SK-N-SH (cell line): ENCODE results near the gene AZIN2. TPM values are rescaled to one million over a fixed set of nuclear protein-coding genes. Genes with fewer than 3 reads are reported as not detected.
A peak's percentile ranks its signal among the peaks of the same experiment; 100 is the strongest.

Experiments
- CTCF ChIA-PET: fragments of 300-600, 350-600 bp; formaldehyde crosslinking; extraction: SDS; loops from one replicate; lab custom pipeline; 2021; lab: Yijun Ruan, JAX
- POLR2A ChIA-PET: fragments of 350-600 bp; sonication (Branson Sonifier 250); formaldehyde crosslinking; extraction: SDS; loops from one replicate; lab custom pipeline; 2020; ENCODE audit warnings: antibody characterized with exemption, inconsistent platforms; lab: Yijun Ruan, JAX
- DNase-seq: peaks from one replicate; pipeline ENCODE4 v3.0.0; 2012
- H2AFZ ChIP-seq: fragments of 200-600 bp; sonication (generic); 2 replicates; pipeline ENCODE4 v1.8.1; 2016; ENCODE audit warnings: antibody characterized with exemption, mild to moderate bottlenecking, low read depth
- H3F3A ChIP-seq: fragments of 200-600 bp; sonication (generic); replicated peaks from 2 replicates; pipeline ENCODE3; 2016; ENCODE audit warnings: antibody characterized with exemption, mild to moderate bottlenecking; ENCODE audit not compliant: insufficient read depth
- H3K27ac ChIP-seq, 2 experiments: fragments of 200-500 bp in 1 of 2; fragments of 200-600 bp in 1 of 2; sonication (Bioruptor generic) in 1 of 2; sonication (generic), shearing (Covaris generic) in 1 of 2; 2 replicates each; pipeline versions ENCODE4 v1.5.1 to v1.6.1; 2014 to 2016; ENCODE audit warnings: low read depth in 2 of 2, inconsistent platforms in 1 of 2, low read length in 1 of 2, mild to moderate bottlenecking in 1 of 2, mixed read lengths in 1 of 2
- H3K27me3 ChIP-seq: fragments of 200-600 bp; sonication (generic), shearing (Covaris generic); 2 replicates; pipeline ENCODE4 v1.6.1; 2016; ENCODE audit warnings: mixed run types; ENCODE audit not compliant: insufficient read depth
- H3K36me3 ChIP-seq, 2 experiments: fragments of 200-500 bp in 1 of 2; fragments of 200-600 bp in 1 of 2; sonication (Bioruptor generic) in 1 of 2; sonication (generic) in 1 of 2; replicated peaks in 1 of 2; 2 replicates each; pipeline versions ENCODE3 to v1.5.1; 2014 to 2016; ENCODE audit warnings: low read length in 1 of 2, mild to moderate bottlenecking in 1 of 2; ENCODE audit not compliant: insufficient read depth in 2 of 2, control insufficient read depth in 1 of 2
- H3K4me1 ChIP-seq, 2 experiments: fragments of 200-500 bp in 1 of 2; fragments of 200-600 bp in 1 of 2; sonication (Bioruptor generic) in 1 of 2; sonication (generic), shearing (Covaris generic) in 1 of 2; 2 replicates each; pipeline versions ENCODE4 v1.5.1 to v1.6.1; 2014 to 2016; ENCODE audit warnings: low read depth in 1 of 2, low read length in 1 of 2, mixed run types in 1 of 2; ENCODE audit not compliant: insufficient read depth in 2 of 2, control insufficient read depth in 1 of 2
- H3K4me2 ChIP-seq: fragments of 200-600 bp; sonication (generic), shearing (Covaris generic); 2 replicates; pipeline ENCODE4 v1.6.1; 2017; ENCODE audit warnings: mixed run types
- H3K4me3 ChIP-seq, 2 experiments: fragments of 200-500 bp in 1 of 2; fragments of 200-600 bp in 1 of 2; sonication (Bioruptor generic) in 1 of 2; sonication (generic), shearing (Covaris generic) in 1 of 2; 2 replicates each; pipeline versions ENCODE4 v1.5.1 to v1.8.1; 2014 to 2016; ENCODE audit warnings: low read depth in 2 of 2, inconsistent platforms in 1 of 2, low read length in 1 of 2, mild to moderate bottlenecking in 1 of 2, mixed read lengths in 1 of 2, moderate library complexity in 1 of 2
- H3K79me2 ChIP-seq: fragments of 200-600 bp; sonication (generic); 2 replicates; pipeline ENCODE4 v1.8.1; 2017; ENCODE audit warnings: mild to moderate bottlenecking; ENCODE audit not compliant: insufficient read depth
- H3K9ac ChIP-seq: fragments of 200-600 bp; sonication (generic); 2 replicates; pipeline ENCODE4 v1.6.1; 2017; ENCODE audit warnings: mixed run types
- H3K9me2 ChIP-seq: fragments of 200-600 bp; sonication (generic); 2 replicates; pipeline ENCODE4 v1.6.1; 2017; ENCODE audit warnings: mixed run types
- H3K9me3 ChIP-seq: fragments of 200-600 bp; sonication (generic); 2 replicates; pipeline ENCODE4 v1.6.1; 2017; ENCODE audit warnings: mixed run types, mild to moderate bottlenecking, moderate library complexity
- H4K20me1 ChIP-seq: fragments of 200-600 bp; sonication (generic); 2 replicates; pipeline ENCODE4 v1.6.1; 2017; ENCODE audit warnings: mild to moderate bottlenecking, mixed run types; ENCODE audit not compliant: insufficient read depth
- EP300 ChIP-seq, 2 experiments: IDR thresholded peaks; 2 replicates each; pipeline versions ENCODE4 v1.4.0 to v1.6.1; 2012; ENCODE audit warnings: borderline replicate concordance in 1 of 2, low read depth in 1 of 2, low read length in 1 of 2
- GABPA ChIP-seq: IDR thresholded peaks from 2 replicates; pipeline ENCODE4 v1.4.0; 2012; ENCODE audit warnings: low read depth, mild to moderate bottlenecking
- GATA2 ChIP-seq: sonication (generic); formaldehyde crosslinking; IDR thresholded peaks from 2 replicates; pipeline ENCODE4 v1.5.0; 2020; ENCODE audit warnings: mild to moderate bottlenecking, missing genetic modification reagents
- IRF3 ChIP-seq: fragments of 150-350 bp; IDR thresholded peaks from 2 replicates; pipeline ENCODE4 v1.6.1; 2016; ENCODE audit warnings: mild to moderate bottlenecking, low read depth, low read length
- MAX ChIP-seq: IDR thresholded peaks from 2 replicates; pipeline ENCODE4 v1.4.0; 2012; ENCODE audit warnings: low read depth
- MEF2A ChIP-seq: IDR thresholded peaks from 2 replicates; pipeline ENCODE4 v1.4.0; 2012; ENCODE audit warnings: low read depth, borderline replicate concordance
- MXI1 ChIP-seq: IDR thresholded peaks from 2 replicates; pipeline ENCODE4 v1.6.1; 2012; ENCODE audit warnings: mild to moderate bottlenecking, low read depth, low read length, improper control_type of control experiment
- NFIC ChIP-seq: IDR thresholded peaks from 2 replicates; pipeline ENCODE4 v1.4.0; 2012; ENCODE audit warnings: borderline replicate concordance
- NRF1 ChIP-seq: IDR thresholded peaks from 2 replicates; pipeline ENCODE4 v1.6.1; 2012; ENCODE audit warnings: low read depth, mild to moderate bottlenecking, low read length
- PBX3 ChIP-seq: IDR thresholded peaks from 2 replicates; pipeline ENCODE4; 2012
- RAD21 ChIP-seq: IDR thresholded peaks from 2 replicates; pipeline ENCODE4 v1.6.1; 2012; ENCODE audit warnings: mild to moderate bottlenecking, low read length
- REST ChIP-seq: IDR thresholded peaks from 2 replicates; pipeline ENCODE4 v1.6.1; 2012; ENCODE audit warnings: mild to moderate bottlenecking, low read depth, low read length, moderate library complexity
- SIN3A ChIP-seq: IDR thresholded peaks from 2 replicates; pipeline ENCODE4 v1.6.1; 2012; ENCODE audit warnings: low read depth, mild to moderate bottlenecking, low read length, moderate library complexity, borderline replicate concordance
- SMC3 ChIP-seq: IDR thresholded peaks from 2 replicates; pipeline ENCODE4 v1.6.1; 2012; ENCODE audit warnings: low read depth, low read length, improper control_type of control experiment
- TCF12 ChIP-seq: IDR thresholded peaks from 2 replicates; pipeline ENCODE4 v1.4.0; 2012
- TEAD4 ChIP-seq: IDR thresholded peaks from 2 replicates; pipeline ENCODE4 v1.4.0; 2012; ENCODE audit warnings: mild to moderate bottlenecking, borderline replicate concordance; ENCODE audit not compliant: insufficient read depth
- USF1 ChIP-seq: IDR thresholded peaks from 2 replicates; pipeline ENCODE4 v1.4.0; 2012; ENCODE audit warnings: low read depth, borderline replicate concordance
- YY1 ChIP-seq: IDR thresholded peaks from 2 replicates; pipeline ENCODE4 v1.4.0; 2012; ENCODE audit warnings: low read depth, mild to moderate bottlenecking
- WGBS: methylation state at CpG from one replicate; pipeline ENCODE4 v1.1.6; 2017; ENCODE audit warnings: low lambda C conversion rate; 5-methylcytosine and 5-hydroxymethylcytosine counted together
- polyA plus RNA-seq, 3 experiments: library from polyadenylated mRNA; depleted of rRNA; stranded (reverse); fragments of >200 nt; gene quantifications; 2 replicates each; pipeline ENCODE4 v1.2.3, GENCODE V29; 2012

AZIN2 gene
- polyA plus RNA-seq, 1 of the 3 experiments (the other 2 are of a cell fraction), result 17.8 TPM

- Histone ChIP-seq H3K9me2 (no peaks in the 10 kb centered on the region), H3K9me3 (no peaks in the 10 kb centered on the region), H3K27ac (no peak overlapping the region), H3K36me3 (peaks cover 0 to 13% of the 10 kb centered on the region in 2 experiments), H3K27me3 (no peaks in the 10 kb centered on the region), H3K9ac (no peak overlapping the region), H4K20me1 (peaks cover 35% of the 10 kb centered on the region), H3K4me2 (no peak overlapping the region), H3F3A (no peaks in the 10 kb centered on the region), H3K4me1 (peaks cover 0 to 9% of the 10 kb centered on the region in 2 experiments; a peak in 2 of 4 replicates), H3K79me2 (peaks cover 94% of the 10 kb centered on the region), H3K4me3 (no peak overlapping the region), H2AFZ (no peak overlapping the region)
- TF ChIP-seq YY1 (no peak), REST (no peak), MXI1 (no peak), TCF12 (no peak), GATA2 (no peak), EP300 (IDR thresholded peaks at IDR 0.05; ENCODE audit: borderline replicate concordance in 1 of 2, low read depth in 1 of 2, low read length in 1 of 2) (no peak), TEAD4 (no peak)
- POLR2A ChIA-PET, result no interaction called here
- no peak for DNase-seq
- CTCF ChIA-PET, result interaction anchor here (1.1 to 4.7 kb wide), 2 partner anchors 24 to 99 kb away, joined by 5 to 21 read pairs; no protein-coding TSS in a partner anchor
- 88% methylated on average over 6 of the region's 6 CpGs for WGBS
These were observed 48.7 kb upstream of the AZIN2 start for GRCh38 chr1:33032126-33032869.

GRCh38 chr1:33036051-33036525 is 44.9 kb upstream of the AZIN2 start:
- Histone ChIP-seq H3K27ac (peak overlapping the region; percentile 35 to 64; a peak in 2 of 4 replicates), H3K4me2 (peak overlapping the region; percentile 93), H3K9me2 (no peaks in the 10 kb centered on the region), H3K79me2 (peaks cover 56% of the 10 kb centered on the region), H3K27me3 (no peaks in the 10 kb centered on the region), H2AFZ (peak overlapping the region; percentile 75; the same call in 1 of the 2 replicates), H3K9ac (peak overlapping the region; percentile 89), H4K20me1 (peaks cover 15% of the 10 kb centered on the region), H3K4me3 (peak overlapping the region; percentile 70 to 87), H3K36me3 (peaks cover 0 to 7% of the 10 kb centered on the region in 2 experiments), H3K4me1 (peaks cover 0 to 9% of the 10 kb centered on the region in 2 experiments; a peak in 2 of 4 replicates), H3K9me3 (no peaks in the 10 kb centered on the region), H3F3A (no peaks in the 10 kb centered on the region)
- DNase-seq, result peak; percentile 28
- POLR2A ChIA-PET, result no interaction called here
- WGBS, result 9% methylated on average over 5 of the region's 5 CpGs
- CTCF ChIA-PET, result interaction anchor here (0.7 kb wide), 1 partner anchor 102 kb away, joined by 3 read pairs; no protein-coding TSS in a partner anchor
- TF ChIP-seq MEF2A (no peak), EP300 (IDR thresholded peaks at IDR 0.05; ENCODE audit: borderline replicate concordance in 1 of 2, low read depth in 1 of 2, low read length in 1 of 2) (no peak), USF1 (no peak), GABPA (no peak), NFIC (no peak), MXI1 (peak; percentile 97), RAD21 (no peak), SIN3A (peak; percentile 73), NRF1 (no peak), GATA2 (no peak), PBX3 (no peak), MAX (peak; percentile 66; the same call in 1 of the 2 replicates), SMC3 (no peak), IRF3 (no peak)
